DMS 273 treated with DMSO at 0.1 percent for 48 hours (cell line): ENCODE measurements around the gene STARD7.

Experiments
- DNase-seq: peaks from one replicate; lab custom pipeline; 2025; lab: John Stamatoyannopoulos, UW

STARD7 gene

DNA sequence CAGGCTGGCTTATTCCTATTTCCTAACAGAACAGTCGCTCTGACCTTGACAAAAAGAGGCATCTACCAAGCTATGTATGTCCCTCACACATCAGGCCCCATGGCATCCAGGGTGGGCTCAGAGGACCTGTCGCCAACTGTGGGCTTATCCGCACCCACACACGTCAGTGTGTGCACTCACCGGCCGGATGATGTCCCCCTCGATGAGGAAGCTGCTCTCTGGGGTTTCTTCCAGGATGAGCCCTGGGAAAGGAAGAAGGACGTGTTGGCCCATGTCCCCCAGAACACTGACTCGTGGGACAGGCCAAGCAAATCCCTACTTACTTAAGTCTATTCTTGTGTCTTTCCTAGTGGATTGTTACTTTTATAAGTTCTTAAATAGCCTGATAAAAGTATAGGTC, 73.5 kb downstream of the STARD7 start:
- DNase-seq = no peak
